SK-N-MC (cell line): Measurements from ENCODE around the gene UST.

ENCODE experiments used
- DNase-seq: peaks from one replicate; pipeline ENCODE4 v3.0.0-alpha.2; 2011; ENCODE audit warnings: low read depth, low spot score
- H3K27ac ChIP-seq: fragments of 200-600 bp; sonication (generic); 2 replicates; pipeline ENCODE4 v1.5.1; 2016; ENCODE audit warnings: mixed run types
- H3K36me3 ChIP-seq: fragments of 200-600 bp; sonication (generic); 2 replicates; pipeline ENCODE4 v1.6.1; 2017; ENCODE audit warnings: antibody characterized with exemption, low read length, mixed read lengths; ENCODE audit not compliant: insufficient read depth
- H3K4me3 ChIP-seq: fragments of 200-600 bp; sonication (generic); 2 replicates; pipeline ENCODE4 v1.5.1; 2016
- H3K9ac ChIP-seq: fragments of 200-600 bp; sonication (generic); 2 replicates; pipeline ENCODE4 v1.8.0; 2017; ENCODE audit warnings: mixed run types, mixed read lengths; ENCODE audit not compliant: insufficient read length
- H3K9me3 ChIP-seq: fragments of 200-600 bp; sonication (generic); 2 replicates; pipeline ENCODE4 v1.6.1; 2017; ENCODE audit warnings: low read depth, mild to moderate bottlenecking, antibody characterized with exemption, low read length, moderate library complexity, mixed read lengths
- EZH2 ChIP-seq: fragments of 200-600 bp; sonication (generic); IDR thresholded peaks from one replicate; pipeline ENCODE4 v1.6.1; 2017; ENCODE audit warnings: antibody characterized with exemption
- FOXP2 ChIP-seq: optimal IDR thresholded peaks from 2 replicates; pipeline ENCODE3; 2011; ENCODE audit warnings: mild to moderate bottlenecking, moderate library complexity; ENCODE audit not compliant: insufficient read depth; ENCODE audit errors: extremely low read length, control extremely low read depth
- POLR2AphosphoS5 ChIP-seq: IDR thresholded peaks from 2 replicates; pipeline ENCODE4 v1.6.1; 2012; ENCODE audit warnings: mild to moderate bottlenecking, low read depth, low read length, borderline replicate concordance

Gene UST

GRCh38 chr6:149065121-149065520 is 318.3 kb downstream of the UST start:
- DNase-seq = no peak
- Histone ChIP-seq H3K9me3 (no peaks in the 10 kb centered on the region), H3K9ac (no peak overlapping the region), H3K36me3 (no peaks in the 10 kb centered on the region), H3K4me3 (no peak overlapping the region), H3K27ac (no peak overlapping the region)
- TF ChIP-seq POLR2AphosphoS5 = no peak
- no peak for TF ChIP-seq FOXP2
- no peak for TF ChIP-seq EZH2

- Histone ChIP-seq H3K4me3 (no peak overlapping the region), H3K9me3 (no peaks in the 10 kb centered on the region), H3K27ac (no peak overlapping the region), H3K9ac (no peak overlapping the region), H3K36me3 (no peaks in the 10 kb centered on the region)
- DNase-seq = no peak
- no peak for TF ChIP-seq POLR2AphosphoS5
- TF ChIP-seq FOXP2 = no peak
- no peak for TF ChIP-seq EZH2
Measured at GRCh38 chr6:149065658-149066556, 319.1 kb downstream of the UST start.

GRCh38 chr6:149071997-149072396 is 325.2 kb downstream of the UST start:
- Histone ChIP-seq H3K27ac (no peak overlapping the region), H3K9me3 (no peaks in the 10 kb centered on the region), H3K9ac (no peak overlapping the region), H3K36me3 (no peaks in the 10 kb centered on the region), H3K4me3 (no peak overlapping the region)
- TF ChIP-seq EZH2 (no peak), FOXP2 (no peak), POLR2AphosphoS5 (no peak)
- no peak for DNase-seq

- no peak for DNase-seq
- no peak overlapping the region for H3K4me3 ChIP-seq
- no peaks in the 10 kb centered on the region for H3K9me3 ChIP-seq
- H3K9ac ChIP-seq = no peak overlapping the region
- H3K27ac ChIP-seq = no peak overlapping the region
- H3K36me3 ChIP-seq = no peaks in the 10 kb centered on the region
- TF ChIP-seq EZH2 (no peak), POLR2AphosphoS5 (no peak), FOXP2 (no peak)
Measured at GRCh38 chr6:149074832-149075258, 328.0 kb downstream of the UST start.

- Histone ChIP-seq H3K36me3 (no peaks in the 10 kb centered on the region), H3K9ac (no peak overlapping the region), H3K4me3 (no peak overlapping the region), H3K9me3 (no peaks in the 10 kb centered on the region), H3K27ac (peak overlapping the region; percentile 28; the same call in 1 of the 2 replicates)
- TF ChIP-seq FOXP2 (no peak), POLR2AphosphoS5 (no peak), EZH2 (no peak)
- peak; percentile 53 for DNase-seq
Measured at GRCh38 chr6:149075616-149076354, 329.0 kb downstream of the UST start.

GRCh38 chr6:149076355-149076734 is 329.5 kb downstream of the UST start:
- TF ChIP-seq POLR2AphosphoS5 = no peak
- Histone ChIP-seq H3K36me3 (no peaks in the 10 kb centered on the region), H3K9ac (no peak overlapping the region), H3K9me3 (no peaks in the 10 kb centered on the region), H3K27ac (no peak overlapping the region), H3K4me3 (no peak overlapping the region)
- DNase-seq = no peak

GRCh38 chr6:149077208-149077607 is 330.4 kb downstream of the UST start:
- no peak overlapping the region for H3K4me3 ChIP-seq
- no peak for DNase-seq
- no peak for TF ChIP-seq FOXP2
- TF ChIP-seq POLR2AphosphoS5 = no peak
- no peak for TF ChIP-seq EZH2
- H3K36me3 ChIP-seq = no peaks in the 10 kb centered on the region
- no peak overlapping the region for H3K27ac ChIP-seq
- H3K9me3 ChIP-seq = no peaks in the 10 kb centered on the region
- no peak overlapping the region for H3K9ac ChIP-seq

GRCh38 chr6:149078211-149078782 is 331.5 kb downstream of the UST start:
- H3K36me3 ChIP-seq = no peaks in the 10 kb centered on the region
- TF ChIP-seq EZH2 = no peak
- TF ChIP-seq FOXP2 = no peak
- TF ChIP-seq POLR2AphosphoS5 = no peak
- no peak overlapping the region for H3K4me3 ChIP-seq
- H3K27ac ChIP-seq = no peak overlapping the region
- no peak overlapping the region for H3K9ac ChIP-seq
- H3K9me3 ChIP-seq = no peaks in the 10 kb centered on the region
- DNase-seq = no peak
